HG02571 (cell line): ENCODE measurements around the gene ZNF716.
"Not testable (repeated sequence)": the region's sequence is repeated elsewhere in the genome, so short reads cannot be mapped to it uniquely, and the experiment has no call there.

ENCODE experiments used
- ATAC-seq: cut with Tn5 transposase; IDR thresholded peaks from one replicate; pipeline ENCODE4 v1.9.1; 2021; ENCODE audit warnings: mild to moderate bottlenecking, moderate library complexity; ENCODE audit not compliant: unreplicated experiment

Gene ZNF716

DNA sequence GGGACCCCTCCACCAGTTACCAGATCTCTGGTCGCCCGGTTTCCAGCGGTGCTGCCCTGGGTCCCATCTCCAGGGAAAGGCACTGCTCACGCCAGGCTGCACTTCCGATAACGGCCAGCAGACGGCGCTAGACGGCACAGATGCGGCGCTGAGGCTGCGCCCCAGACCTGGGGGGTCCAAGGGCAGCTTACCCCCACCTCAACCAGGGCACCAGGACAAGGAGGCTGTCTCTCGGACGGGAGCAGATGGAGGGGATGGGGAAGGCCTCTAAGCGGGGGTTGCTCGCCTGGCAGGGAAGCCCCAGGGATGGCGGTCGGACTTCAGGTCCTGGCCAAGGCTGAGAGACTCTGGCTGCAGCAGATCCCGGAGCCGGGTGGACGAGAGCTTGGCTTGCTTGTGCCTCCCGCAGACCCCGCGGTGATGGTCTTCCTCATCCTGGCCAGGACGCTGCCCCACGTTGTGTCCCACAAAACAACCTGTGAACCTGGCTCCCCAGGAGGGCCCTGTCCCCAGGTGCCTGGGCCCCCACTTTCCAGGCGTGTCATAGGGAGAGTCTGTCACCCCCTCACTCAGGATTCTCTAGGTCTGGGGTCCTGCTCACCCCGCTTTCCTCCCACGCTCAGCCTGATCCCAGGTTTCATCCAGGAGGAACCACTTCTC lies 23.9 kb upstream of the ZNF716 start:
- no peak for ATAC-seq

DNA sequence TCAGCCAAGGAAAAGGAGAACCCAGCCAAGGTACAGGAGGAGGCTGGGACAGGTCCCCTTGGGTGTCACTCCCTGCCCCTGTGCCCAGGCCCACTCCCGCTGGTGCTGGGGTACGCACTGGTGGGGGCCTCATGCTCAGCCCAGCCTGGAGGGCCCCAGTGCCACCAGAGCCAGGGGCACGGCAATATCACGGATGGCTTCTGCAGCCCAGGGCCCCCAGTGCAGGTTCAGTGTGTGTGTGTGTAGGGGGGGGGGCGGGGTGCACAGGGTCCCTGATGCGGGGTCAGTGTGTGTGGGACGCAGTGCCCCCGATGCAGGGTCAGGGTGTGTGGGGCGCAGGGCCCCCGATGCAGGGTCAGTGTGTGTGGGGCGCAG lies 23.4 kb upstream of the ZNF716 start:
- no peak for ATAC-seq

DNA sequence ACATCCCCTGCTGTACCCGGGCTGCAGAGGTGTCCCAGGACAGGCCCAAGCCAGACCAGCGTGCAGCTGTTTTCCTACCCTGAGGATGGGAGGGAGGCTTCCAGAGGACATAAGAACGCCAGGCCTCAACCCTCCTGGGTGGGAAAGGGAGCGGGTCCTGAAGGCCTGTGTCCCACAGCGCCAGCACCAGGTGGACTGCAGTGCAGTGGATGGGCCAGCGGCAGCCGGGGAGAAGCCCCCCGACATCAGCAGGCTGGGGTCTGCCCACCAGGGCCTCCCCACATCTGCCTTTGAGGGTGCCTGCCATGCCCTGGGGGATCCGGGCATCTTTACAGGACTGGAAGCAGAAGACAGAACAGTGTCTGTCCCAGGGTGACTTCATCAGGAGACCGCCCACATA lies 22.8 kb upstream of the ZNF716 start:
- ATAC-seq: no peak

DNA sequence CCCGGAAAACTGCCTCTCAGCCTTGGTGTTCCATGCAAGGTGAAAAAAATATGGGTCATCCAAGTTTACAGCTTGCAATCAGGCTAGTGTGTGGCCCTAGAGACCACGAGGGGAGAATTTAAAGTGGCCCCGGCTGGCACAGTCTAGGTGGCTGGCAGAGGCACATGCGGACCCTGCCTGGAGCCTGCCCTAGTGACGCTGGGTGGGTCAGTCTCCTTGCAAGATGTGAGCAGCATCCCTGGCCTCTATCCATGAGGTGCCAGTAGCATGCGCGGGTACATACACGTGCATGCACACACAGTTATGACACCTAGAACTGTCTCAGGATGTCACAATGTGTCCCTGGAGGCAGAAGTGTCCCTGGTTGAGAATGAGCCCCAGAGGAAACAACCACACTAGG lies 22.4 kb upstream of the ZNF716 start:
- ATAC-seq: no peak

DNA sequence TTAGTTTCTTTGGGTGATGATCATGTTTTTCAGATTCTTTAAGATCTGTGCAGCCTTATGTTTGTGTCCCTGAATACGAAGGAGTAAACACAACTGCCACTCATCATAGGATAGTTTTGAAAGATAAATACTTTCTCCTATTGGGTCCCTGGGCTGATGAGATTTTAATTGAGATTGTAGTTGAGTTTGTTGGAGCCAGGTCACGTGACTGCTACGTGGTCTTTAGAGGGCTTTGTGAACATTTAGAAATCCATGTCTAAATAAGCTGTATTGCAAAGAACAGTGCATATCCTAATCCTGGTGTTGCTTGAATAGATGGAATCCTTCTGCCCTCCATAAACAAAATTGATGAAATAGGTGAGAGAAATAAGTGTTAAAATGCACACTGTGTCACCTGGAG lies 17.4 kb upstream of the ZNF716 start:
- ATAC-seq: no peak

DNA sequence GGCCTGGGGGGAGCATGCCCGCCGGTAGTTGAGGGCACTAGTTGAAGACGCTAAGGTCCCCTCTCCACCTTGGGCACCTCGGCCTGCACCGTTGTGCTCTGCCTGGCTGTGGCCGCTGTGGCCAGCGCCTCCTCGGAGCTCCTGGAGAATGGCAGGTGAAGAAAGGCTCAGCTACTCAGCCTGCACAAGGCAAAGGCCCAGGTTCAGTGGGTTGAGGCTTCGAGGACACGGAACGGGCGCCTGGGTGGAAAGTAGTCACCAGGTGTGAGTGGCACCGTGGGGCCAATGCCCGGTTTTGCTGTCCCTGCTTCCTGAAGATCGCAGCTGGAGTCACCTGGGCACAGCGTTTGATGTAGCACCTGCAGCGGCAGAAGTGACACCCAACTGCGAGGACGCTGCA lies 12.4 kb upstream of the ZNF716 start:
- ATAC-seq: no peak

DNA sequence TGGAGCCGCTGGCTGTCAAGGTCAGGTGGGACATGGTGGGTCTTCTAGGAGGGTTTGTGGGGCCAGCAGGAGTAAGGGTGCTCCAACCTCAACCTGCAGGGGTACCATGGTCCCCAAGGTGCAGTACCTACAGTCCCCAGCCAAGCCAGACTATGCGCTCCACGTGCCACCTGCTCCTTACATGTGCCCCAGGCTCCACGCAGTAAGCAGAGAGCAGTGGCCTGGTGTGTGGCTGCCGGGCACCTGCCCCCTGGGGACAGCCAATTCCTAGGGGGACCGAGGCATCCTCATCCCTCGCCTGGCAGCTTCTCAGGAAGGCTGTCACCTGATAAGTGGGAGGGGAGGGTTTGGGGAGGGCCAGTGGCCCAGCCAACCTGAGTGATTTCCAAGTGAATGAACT lies 11.7 kb upstream of the ZNF716 start:
- no peak for ATAC-seq

DNA sequence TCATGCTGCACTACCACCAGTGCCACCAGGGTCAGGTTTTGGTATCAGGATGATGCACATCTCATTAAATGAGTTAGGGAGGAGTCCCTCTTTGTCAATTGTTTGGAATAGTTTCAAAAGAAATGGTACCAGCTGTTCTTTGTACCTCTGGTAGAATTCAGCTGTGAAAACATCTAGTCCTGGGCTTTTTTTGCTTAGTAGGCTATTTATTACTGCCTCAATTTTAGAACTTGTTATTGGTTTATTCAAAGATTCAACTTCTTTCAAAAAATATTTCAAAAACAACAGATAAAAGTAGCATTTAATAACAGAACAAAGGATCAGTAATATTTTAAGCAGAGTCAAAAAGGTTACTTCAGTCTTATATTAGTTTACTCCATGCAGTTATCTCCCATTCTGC lies 6.4 kb upstream of the ZNF716 start:
- ATAC-seq: no peak

DNA sequence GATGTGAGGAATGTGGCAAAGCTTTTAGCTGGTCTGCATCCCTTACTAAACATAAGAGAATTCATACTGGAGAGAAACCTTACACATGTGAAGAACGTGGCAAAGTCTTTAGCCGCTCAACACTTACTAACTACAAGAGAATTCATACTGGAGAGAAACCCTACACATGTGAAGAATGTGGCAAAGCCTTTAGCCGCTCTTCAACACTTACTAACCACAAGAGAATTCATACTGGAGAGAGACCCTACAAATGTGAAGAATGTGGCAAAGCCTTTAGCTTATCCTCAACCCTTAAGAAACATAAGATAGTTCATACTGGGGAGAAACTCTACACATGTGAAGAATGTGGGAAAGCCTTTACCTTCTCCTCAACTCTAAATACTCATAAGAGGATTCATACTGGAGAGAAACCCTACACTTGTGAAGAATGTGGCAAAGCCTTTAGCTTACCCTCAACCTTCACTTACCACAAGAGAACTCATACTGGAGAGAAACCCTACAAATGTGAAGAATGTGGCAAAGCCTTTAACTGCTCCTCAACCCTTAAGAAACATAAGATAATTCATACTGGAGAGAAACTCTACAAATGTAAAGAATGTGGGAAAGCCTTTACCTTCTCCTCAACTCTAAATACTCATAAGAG lies 19.3 kb downstream of the ZNF716 start:
- not testable (repeated sequence) for ATAC-seq

DNA sequence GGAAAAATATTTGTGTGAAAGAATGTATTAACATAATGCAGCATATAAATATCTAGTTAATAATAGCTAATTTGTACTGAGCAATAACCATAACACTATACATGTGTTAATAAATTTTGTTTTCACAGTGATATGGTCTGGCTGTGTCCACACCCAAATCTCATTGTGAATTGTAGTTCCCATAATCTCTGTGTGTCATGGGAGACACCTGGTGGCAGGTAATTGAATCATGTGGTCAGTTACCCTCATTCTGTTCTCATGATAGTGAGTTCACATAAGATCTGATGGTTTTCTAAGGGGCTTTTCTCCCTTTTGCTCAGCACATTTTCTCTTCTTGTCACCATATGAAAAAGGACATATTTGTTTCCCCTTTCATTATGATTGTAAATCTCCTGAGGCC lies 30.3 kb downstream of the ZNF716 start:
- not testable (repeated sequence) for ATAC-seq

DNA sequence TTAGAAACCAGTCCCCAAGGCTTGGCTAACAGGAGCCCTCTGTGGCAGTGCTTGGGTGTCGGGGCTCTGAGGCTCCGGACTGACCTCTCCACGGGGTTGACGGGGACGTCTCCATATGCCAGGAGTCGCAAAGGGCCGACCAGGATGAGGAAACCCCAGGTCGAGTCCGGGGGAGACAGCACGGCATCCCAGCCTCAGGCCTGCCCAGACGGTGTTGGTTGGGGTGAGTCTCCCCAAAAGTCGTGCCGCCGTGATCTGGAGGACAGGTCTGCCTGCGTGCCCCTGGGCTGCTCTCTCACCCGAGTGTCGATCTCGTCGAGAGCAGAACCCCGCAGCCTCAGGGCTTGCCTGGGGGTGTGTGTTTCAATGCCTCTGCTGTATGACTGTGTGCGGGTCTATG lies 35.0 kb downstream of the ZNF716 start:
- not testable (repeated sequence) for ATAC-seq

DNA sequence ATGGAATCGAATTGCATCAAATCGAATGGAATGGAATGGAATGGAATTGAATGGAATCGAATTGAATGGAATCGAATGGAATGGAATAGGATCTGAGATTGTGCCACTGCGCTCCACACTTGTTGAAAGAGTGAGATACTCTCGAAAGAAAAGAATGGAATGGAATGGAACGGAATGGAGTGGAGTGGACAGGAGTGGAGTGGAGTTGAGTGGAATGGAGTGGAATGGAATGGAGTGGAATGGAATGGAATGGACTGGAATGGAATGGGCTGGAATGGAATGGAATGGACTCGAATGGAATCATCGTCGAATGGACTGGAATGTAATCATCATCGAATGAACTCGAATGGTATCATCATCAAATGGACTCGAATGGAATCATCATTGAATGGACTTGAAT lies 38.0 kb downstream of the ZNF716 start:
- ATAC-seq: no peak

DNA sequence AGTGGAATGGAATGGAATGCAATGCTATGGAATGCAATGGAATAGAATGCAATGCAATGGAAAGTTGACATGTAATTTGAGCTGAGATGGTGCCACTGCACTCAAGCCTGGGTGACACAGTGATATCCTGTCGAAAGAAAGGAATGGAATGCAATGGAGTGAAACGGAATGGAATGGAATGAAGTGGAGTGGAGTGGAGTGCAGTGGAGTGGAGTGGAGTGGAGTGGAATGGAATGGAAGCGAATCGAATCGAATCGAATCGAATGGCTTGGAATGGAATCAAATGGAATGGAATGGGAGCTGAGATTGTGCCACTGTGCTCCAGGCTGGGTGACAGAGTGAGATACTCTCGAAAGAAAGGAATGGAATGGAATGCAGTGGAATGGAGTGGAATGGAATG lies 45.1 kb downstream of the ZNF716 start:
- ATAC-seq: not testable (repeated sequence)

DNA sequence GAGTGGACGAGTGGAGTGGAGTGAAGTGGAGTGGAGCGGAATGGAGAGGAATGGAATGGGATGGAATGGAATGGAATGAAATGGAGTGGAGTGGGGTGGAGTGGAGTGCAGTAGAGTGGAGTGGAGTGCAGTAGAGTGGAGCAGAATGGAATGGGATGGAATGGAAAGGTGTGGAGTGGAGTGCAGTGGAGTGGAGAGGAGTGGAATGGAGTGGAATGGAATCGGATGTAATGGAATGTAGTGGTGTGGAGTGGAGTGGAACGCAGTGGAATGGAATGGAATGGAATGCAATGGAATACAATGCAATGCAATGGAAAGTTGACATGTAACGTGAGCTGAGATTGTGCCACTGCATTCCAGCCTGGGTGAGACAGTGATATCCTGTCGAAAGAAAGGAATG lies 46.4 kb downstream of the ZNF716 start:
- ATAC-seq: no peak

DNA sequence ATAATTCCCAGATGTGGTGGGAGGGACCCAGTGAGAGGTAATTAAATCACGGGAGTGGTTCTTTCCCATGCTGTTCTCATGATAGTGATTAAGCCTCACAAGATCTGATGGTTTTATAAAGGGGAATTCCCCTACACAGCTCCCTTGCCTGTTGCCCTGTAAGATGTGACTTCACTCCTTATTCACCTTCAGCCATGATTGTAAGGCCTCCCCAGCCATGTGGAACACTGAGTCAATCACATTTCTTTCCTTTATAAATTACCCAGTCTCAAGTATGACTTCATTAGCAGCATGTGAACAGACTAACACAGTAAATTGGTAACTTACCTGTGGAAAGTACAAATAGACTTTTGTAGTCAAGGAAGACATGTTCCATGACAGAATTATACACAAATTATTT lies 55.2 kb downstream of the ZNF716 start:
- ATAC-seq: no peak
